Stimulated activated CD4-positive, alpha-beta T cell treated with anti-CD3 and anti-CD28 coated beads, TNF-alpha, amount 100 ng/mL, for 4 hours (primary cell): ENCODE results near the gene CAMKMT.

ENCODE experiments used
- DNase-seq, 3 experiments: peaks; one replicate each; pipeline ENCODE4 v3.0.0-alpha.2; 2020; ENCODE audit warnings: low read depth in 3 of 3

The CAMKMT gene

GRCh38 chr2:44688456-44689124, 326.8 kb downstream of the CAMKMT start:
- DNase-seq: no peak

- no peak for DNase-seq
These were observed 327.8 kb downstream of the CAMKMT start for GRCh38 chr2:44689516-44689915.

- no peak for DNase-seq
These were observed 329.5 kb downstream of the CAMKMT start for GRCh38 chr2:44691174-44691785.

- DNase-seq: no peak
These were observed 331.1 kb downstream of the CAMKMT start for GRCh38 chr2:44692821-44693220.

- DNase-seq: no peak
These were observed 339.1 kb downstream of the CAMKMT start for GRCh38 chr2:44700824-44701223.

- no peak for DNase-seq
These were observed 343.6 kb downstream of the CAMKMT start for GRCh38 chr2:44705356-44705755.

- no peak for DNase-seq
These were observed 344.2 kb downstream of the CAMKMT start for GRCh38 chr2:44705876-44706480.

- DNase-seq: no peak
These were observed 345.2 kb downstream of the CAMKMT start for GRCh38 chr2:44706681-44707553.

- no peak for DNase-seq
These were observed 346.4 kb downstream of the CAMKMT start for GRCh38 chr2:44707945-44708660.

- no peak for DNase-seq
These were observed 346.9 kb downstream of the CAMKMT start for GRCh38 chr2:44708661-44709000.

- DNase-seq: no peak
These were observed 351.4 kb downstream of the CAMKMT start for GRCh38 chr2:44713170-44713569.

GRCh38 chr2:44715671-44716081, 353.9 kb downstream of the CAMKMT start:
- no peak for DNase-seq

- DNase-seq: no peak
These were observed 354.4 kb downstream of the CAMKMT start for GRCh38 chr2:44716131-44716530.

- no peak for DNase-seq
These were observed 356.7 kb downstream of the CAMKMT start for GRCh38 chr2:44718431-44718830.

- no peak for DNase-seq
These were observed 357.8 kb downstream of the CAMKMT start for GRCh38 chr2:44719562-44719961.

GRCh38 chr2:44722026-44722625, 360.4 kb downstream of the CAMKMT start:
- DNase-seq: no peak

GRCh38 chr2:44723921-44724320, 362.2 kb downstream of the CAMKMT start:
- DNase-seq: no peak

GRCh38 chr2:44730593-44730992, 368.8 kb downstream of the CAMKMT start:
- DNase-seq: no peak

GRCh38 chr2:44731505-44731904, 369.8 kb downstream of the CAMKMT start:
- no peak for DNase-seq

- no peak for DNase-seq
These were observed 374.7 kb downstream of the CAMKMT start for GRCh38 chr2:44736270-44736942.

GRCh38 chr2:44740678-44741077, 378.9 kb downstream of the CAMKMT start:
- no peak for DNase-seq
